A549 (cell line): ENCODE results near the gene TGFB1.

Source experiments
- POLR2A ChIP-seq: IDR thresholded peaks from 2 replicates; pipeline ENCODE4 v1.6.1; 2012; ENCODE audit warnings: mild to moderate bottlenecking, low read length
- RNF2 ChIP-seq: fragments of 200-600 bp; sonication (generic); IDR thresholded peaks from 2 replicates; pipeline ENCODE4 v1.6.1; 2016; ENCODE audit warnings: low read depth, mild to moderate bottlenecking, antibody characterized with exemption, moderate library complexity, borderline replicate concordance
- ZFP36 ChIP-seq: fragments of 450-650 bp; IDR thresholded peaks from 2 replicates; pipeline ENCODE4 v1.6.1; 2014; ENCODE audit warnings: borderline replicate concordance; ENCODE audit not compliant: partially characterized antibody
- TF ChIP-seq, protein P1 (sequence below): fragments of 200-600 bp; sonication (generic); IDR thresholded peaks from 2 replicates; pipeline ENCODE4 v1.6.1; 2016; ENCODE audit warnings: antibody characterized with exemption, mild to moderate bottlenecking, moderate library complexity
- TF ChIP-seq, protein P2 (sequence below): IDR thresholded peaks from 2 replicates; pipeline ENCODE4 v1.6.1; 2012
- TF ChIP-seq, protein P3 (sequence below): fragments of >200 bp; sonication (Bioruptor Twin); formaldehyde crosslinking; IDR thresholded peaks from 3 replicates; pipeline ENCODE4 v1.5.1; 2016

DNA sequence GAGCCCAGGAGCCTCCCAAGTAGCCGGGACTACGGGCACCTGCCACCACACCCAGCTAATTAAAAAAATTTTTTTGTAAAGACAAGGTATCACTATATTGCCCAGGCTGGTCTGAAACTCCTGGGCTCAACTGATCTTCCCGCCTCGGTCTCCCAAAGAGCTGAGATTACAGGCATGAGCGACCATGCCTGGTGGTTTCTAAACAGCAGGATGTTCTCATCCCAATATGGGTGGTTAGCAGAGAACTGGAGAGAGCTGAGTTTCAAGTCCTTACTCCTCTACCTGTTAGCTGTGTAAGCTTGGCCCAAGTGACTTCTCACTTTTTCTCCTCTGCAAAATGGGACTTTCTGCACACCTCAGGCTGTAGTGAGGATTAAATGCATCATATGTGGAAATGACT, 30.6 kb upstream of the TGFB1 start:
- TF ChIP-seq, protein P1, sequence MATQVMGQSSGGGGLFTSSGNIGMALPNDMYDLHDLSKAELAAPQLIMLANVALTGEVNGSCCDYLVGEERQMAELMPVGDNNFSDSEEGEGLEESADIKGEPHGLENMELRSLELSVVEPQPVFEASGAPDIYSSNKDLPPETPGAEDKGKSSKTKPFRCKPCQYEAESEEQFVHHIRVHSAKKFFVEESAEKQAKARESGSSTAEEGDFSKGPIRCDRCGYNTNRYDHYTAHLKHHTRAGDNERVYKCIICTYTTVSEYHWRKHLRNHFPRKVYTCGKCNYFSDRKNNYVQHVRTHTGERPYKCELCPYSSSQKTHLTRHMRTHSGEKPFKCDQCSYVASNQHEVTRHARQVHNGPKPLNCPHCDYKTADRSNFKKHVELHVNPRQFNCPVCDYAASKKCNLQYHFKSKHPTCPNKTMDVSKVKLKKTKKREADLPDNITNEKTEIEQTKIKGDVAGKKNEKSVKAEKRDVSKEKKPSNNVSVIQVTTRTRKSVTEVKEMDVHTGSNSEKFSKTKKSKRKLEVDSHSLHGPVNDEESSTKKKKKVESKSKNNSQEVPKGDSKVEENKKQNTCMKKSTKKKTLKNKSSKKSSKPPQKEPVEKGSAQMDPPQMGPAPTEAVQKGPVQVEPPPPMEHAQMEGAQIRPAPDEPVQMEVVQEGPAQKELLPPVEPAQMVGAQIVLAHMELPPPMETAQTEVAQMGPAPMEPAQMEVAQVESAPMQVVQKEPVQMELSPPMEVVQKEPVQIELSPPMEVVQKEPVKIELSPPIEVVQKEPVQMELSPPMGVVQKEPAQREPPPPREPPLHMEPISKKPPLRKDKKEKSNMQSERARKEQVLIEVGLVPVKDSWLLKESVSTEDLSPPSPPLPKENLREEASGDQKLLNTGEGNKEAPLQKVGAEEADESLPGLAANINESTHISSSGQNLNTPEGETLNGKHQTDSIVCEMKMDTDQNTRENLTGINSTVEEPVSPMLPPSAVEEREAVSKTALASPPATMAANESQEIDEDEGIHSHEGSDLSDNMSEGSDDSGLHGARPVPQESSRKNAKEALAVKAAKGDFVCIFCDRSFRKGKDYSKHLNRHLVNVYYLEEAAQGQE = no peak
- TF ChIP-seq POLR2A = no peak
- TF ChIP-seq, protein P2, sequence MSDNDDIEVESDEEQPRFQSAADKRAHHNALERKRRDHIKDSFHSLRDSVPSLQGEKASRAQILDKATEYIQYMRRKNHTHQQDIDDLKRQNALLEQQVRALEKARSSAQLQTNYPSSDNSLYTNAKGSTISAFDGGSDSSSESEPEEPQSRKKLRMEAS = no peak
- TF ChIP-seq ZFP36 = no peak
- TF ChIP-seq, protein P3, sequence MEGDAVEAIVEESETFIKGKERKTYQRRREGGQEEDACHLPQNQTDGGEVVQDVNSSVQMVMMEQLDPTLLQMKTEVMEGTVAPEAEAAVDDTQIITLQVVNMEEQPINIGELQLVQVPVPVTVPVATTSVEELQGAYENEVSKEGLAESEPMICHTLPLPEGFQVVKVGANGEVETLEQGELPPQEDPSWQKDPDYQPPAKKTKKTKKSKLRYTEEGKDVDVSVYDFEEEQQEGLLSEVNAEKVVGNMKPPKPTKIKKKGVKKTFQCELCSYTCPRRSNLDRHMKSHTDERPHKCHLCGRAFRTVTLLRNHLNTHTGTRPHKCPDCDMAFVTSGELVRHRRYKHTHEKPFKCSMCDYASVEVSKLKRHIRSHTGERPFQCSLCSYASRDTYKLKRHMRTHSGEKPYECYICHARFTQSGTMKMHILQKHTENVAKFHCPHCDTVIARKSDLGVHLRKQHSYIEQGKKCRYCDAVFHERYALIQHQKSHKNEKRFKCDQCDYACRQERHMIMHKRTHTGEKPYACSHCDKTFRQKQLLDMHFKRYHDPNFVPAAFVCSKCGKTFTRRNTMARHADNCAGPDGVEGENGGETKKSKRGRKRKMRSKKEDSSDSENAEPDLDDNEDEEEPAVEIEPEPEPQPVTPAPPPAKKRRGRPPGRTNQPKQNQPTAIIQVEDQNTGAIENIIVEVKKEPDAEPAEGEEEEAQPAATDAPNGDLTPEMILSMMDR = no peak
- TF ChIP-seq RNF2 = no peak
